Peyer's patch (tissue), 4 donors: ENCODE data around the gene ALDH3A1.

Experiments
- POLR2A ChIP-seq, 2 donors: fragments of 450-650 bp; IDR thresholded peaks; one replicate each; pipeline ENCODE4 v1.5.1; 2017; ENCODE audit warnings: antibody characterized with exemption in 2 of 2, mild to moderate bottlenecking in 2 of 2, moderate library complexity in 2 of 2
- TF ChIP-seq, protein P1 (sequence below), 6 experiments: fragments of 450-650 bp in 4 of 6; fragments of 200-600 bp in 2 of 6; sonication (generic) in 1 of 6; IDR thresholded peaks; one replicate each; pipeline ENCODE4 v1.5.1; 2017 to 2019; ENCODE audit warnings: antibody characterized with exemption in 6 of 6, mild to moderate bottlenecking in 3 of 6, moderate library complexity in 1 of 6

DNA sequence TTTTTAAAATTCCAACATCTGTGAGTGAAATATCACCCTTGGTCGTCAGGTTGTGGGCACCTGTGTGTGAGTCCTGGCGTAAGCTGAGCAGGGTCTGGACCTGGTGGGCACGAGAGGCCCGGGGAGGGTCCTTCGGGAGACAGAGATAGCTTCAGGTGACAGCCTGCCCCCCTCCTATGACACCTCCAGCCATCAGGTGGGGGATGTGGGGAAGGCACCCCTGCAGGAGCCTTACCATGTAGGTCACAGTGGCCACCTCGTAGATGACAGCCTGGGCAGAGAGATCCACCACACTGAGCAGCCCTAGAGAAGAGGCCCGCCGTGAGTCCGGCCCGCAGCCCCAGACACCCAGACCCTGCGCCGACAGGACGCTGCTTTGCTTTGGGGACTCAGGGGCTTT is 42.9 kb downstream of the ALDH3A1 start:
- TF ChIP-seq, protein P1, sequence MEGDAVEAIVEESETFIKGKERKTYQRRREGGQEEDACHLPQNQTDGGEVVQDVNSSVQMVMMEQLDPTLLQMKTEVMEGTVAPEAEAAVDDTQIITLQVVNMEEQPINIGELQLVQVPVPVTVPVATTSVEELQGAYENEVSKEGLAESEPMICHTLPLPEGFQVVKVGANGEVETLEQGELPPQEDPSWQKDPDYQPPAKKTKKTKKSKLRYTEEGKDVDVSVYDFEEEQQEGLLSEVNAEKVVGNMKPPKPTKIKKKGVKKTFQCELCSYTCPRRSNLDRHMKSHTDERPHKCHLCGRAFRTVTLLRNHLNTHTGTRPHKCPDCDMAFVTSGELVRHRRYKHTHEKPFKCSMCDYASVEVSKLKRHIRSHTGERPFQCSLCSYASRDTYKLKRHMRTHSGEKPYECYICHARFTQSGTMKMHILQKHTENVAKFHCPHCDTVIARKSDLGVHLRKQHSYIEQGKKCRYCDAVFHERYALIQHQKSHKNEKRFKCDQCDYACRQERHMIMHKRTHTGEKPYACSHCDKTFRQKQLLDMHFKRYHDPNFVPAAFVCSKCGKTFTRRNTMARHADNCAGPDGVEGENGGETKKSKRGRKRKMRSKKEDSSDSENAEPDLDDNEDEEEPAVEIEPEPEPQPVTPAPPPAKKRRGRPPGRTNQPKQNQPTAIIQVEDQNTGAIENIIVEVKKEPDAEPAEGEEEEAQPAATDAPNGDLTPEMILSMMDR (IDR thresholded peaks at IDR 0.05) = no peak
- TF ChIP-seq POLR2A (IDR thresholded peaks at IDR 0.05) = no peak
